GM18520 (cell line): Measurements from ENCODE around the gene GGACT.
"Not testable (repeated sequence)": the region's sequence is repeated elsewhere in the genome, so short reads cannot be mapped to it uniquely, and the experiment has no call there.

ENCODE experiments used
- ATAC-seq: cut with Tn5 transposase; IDR thresholded peaks from one replicate; pipeline ENCODE4 v1.9.1; 2021; ENCODE audit not compliant: unreplicated experiment

GGACT gene

GRCh38 chr13:100588331-100589177 is at the start of gene GGACT:
TSS of gene GGACT (minus strand) at chr13:100588789. CDS start at chr13:100532591, 56,198 bp downstream.
- peak; percentile 93 for ATAC-seq

DNA sequence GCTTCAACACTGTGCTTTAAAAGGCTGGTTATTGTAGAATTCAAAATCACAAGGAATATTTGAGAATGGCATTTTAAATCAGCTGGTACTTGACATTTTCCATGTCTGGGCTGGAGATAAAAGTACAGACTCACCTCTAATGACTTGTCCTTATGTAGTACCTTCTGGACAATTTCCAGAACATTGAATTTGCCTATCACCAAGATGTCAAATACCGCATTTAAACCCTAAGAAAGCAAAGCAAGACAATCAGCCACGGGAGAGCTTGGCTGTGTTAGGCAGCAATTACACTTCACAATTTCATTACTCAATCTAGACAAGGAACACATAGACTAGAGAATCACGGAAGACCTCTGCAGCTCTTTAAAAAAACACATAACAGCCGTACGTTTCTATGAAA is 49.2 kb upstream of the GGACT start:
- ATAC-seq, result no peak

DNA sequence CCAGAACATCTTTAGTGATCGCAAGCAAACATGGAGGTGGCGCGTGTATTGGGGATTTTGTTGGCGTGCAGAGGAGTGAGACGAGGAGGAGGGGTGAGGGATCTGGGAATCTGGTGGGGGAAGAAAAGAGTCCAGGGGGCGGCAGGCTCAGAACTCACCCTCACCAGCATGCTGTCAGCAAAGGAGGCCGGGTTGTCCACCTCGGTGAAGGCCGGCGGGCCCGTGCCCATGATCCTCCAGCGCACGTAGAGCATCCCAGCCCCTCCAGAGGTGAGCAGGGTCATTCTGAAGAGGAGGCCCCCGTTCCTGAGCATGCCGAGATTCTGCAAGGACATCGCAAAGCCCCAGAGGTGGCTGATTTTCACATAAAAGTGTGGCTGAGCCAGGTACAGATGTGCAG is 48.8 kb upstream of the GGACT start:
- no peak for ATAC-seq

DNA sequence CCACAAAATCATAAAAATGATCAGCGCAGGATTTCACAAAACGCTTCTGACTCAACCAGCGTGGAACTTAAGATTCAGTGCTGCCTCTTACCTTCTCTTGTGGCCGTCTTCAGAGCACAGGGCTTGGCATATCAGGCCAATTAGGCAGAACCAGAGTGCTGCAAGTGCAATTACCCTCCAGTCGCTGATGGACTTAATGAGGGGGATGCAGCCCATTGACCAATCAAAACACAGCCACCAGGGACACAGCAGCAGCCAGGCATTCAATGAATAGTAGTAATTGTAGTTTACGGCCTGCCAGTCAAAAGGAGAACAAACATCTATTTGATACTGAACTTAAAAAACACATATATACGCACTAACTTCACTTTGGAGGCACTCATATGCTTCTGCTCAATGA is 47.9 kb upstream of the GGACT start:
- no peak for ATAC-seq

- ATAC-seq, result no peak
Observed at GRCh38 chr13:100636004-100636403, 47.4 kb upstream of the GGACT start.

- no peak for ATAC-seq
Observed at GRCh38 chr13:100634696-100635095, 46.1 kb upstream of the GGACT start.

- ATAC-seq, result no peak
Observed at GRCh38 chr13:100633461-100633860, 44.9 kb upstream of the GGACT start.

GRCh38 chr13:100630555-100630954 is 42.0 kb upstream of the GGACT start:
- ATAC-seq, result no peak

GRCh38 chr13:100627120-100627519 is 38.5 kb upstream of the GGACT start:
- no peak for ATAC-seq

- ATAC-seq, result no peak
Observed at GRCh38 chr13:100625447-100625846, 36.9 kb upstream of the GGACT start.

DNA sequence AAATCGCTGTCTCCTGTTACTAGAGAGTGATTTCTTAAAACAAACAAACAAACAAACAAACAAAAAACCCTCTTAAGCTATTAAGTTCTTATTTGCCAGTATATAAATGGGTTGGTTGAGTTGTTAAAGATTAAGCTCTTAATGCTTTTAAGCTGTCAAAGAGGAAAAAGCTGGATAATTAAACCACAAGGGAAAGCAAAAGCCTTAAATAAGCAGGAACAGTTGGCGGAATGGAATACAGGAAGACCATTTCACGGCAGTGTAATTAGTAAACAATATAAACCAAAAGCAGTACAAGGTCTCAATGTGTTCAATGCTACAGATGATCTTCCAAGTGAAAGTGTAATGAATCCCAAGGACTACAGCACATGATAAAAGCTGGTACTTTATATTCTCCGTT is 32.2 kb upstream of the GGACT start:
- ATAC-seq, result no peak

DNA sequence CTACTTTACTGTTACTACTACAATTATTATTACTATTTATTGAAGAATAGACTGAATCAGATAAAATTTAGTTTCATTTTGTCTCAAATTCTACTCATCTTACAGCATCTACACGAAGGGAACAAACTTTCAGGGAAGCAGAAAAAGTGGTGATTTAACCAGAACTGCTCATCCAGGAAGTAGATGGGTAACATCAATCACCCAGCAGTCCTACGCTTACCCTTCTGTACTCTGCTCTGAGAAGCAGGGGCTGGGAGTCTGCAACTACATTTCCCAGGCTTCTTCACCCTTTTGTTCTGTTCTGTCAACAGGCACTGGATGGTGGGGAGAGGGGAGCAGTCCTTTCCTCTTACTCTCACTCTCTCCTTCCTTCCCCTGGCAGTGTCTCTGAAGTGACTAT is 31.4 kb upstream of the GGACT start:
- no peak for ATAC-seq

- ATAC-seq, result not testable (repeated sequence)
Observed at GRCh38 chr13:100618897-100619296, 30.3 kb upstream of the GGACT start.

DNA sequence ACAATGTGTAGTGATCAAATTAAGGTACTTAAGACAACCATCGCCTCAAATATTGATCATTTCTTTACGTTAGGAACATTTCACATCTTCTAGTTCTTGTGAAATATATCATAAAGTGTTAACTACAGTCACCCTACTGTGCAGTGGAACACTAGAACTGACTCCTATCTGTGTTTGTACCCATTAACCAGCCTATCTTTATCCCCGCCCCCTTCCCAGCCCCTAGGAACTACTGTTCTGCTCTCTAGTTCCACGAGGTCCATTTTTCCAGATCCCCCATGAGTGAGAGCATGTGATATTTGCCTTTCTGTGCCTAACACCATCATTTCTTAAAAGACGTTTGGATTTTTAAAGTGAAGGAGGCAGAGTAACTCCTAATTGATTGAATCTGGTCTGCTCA is 24.4 kb upstream of the GGACT start:
- no peak for ATAC-seq

DNA sequence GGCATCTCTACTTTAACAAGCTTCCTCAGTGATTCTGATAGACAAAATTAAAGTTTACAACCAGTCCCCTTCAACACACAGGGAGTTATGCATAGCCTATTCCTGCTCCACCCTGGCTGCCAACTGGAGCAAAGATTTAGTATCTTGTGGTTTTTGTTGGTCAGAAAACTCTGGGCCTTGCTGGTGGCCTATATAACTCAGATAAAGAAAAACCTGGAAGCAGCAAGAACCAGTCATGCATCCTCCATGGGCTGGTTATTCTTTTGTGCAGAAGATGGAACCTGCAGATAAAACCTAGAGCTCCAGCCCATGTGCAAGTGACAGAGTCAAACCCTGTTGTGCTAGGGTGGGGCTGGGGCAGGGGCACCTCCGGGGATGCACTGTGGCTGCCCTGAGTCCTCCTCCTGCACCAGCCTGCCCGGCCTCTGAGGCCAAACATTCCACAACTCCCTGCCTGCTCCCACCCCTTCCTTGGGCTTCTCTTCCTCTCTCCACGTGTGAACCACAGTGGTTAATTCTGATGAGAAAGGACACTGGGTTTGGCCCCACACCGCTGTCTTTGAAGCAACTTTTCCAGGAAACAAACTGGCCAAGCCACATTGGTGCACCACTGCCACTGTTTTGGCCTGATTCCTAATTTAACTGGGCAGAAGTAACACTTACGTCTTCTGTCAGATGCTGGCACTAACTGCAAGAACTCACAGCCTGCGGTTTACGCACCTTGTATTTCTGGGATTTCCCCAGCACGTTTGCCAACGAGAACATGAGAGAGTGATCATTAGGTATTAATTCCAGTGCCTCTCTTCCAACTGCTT is 23.3 kb upstream of the GGACT start:
- ATAC-seq, result peak; percentile 51

DNA sequence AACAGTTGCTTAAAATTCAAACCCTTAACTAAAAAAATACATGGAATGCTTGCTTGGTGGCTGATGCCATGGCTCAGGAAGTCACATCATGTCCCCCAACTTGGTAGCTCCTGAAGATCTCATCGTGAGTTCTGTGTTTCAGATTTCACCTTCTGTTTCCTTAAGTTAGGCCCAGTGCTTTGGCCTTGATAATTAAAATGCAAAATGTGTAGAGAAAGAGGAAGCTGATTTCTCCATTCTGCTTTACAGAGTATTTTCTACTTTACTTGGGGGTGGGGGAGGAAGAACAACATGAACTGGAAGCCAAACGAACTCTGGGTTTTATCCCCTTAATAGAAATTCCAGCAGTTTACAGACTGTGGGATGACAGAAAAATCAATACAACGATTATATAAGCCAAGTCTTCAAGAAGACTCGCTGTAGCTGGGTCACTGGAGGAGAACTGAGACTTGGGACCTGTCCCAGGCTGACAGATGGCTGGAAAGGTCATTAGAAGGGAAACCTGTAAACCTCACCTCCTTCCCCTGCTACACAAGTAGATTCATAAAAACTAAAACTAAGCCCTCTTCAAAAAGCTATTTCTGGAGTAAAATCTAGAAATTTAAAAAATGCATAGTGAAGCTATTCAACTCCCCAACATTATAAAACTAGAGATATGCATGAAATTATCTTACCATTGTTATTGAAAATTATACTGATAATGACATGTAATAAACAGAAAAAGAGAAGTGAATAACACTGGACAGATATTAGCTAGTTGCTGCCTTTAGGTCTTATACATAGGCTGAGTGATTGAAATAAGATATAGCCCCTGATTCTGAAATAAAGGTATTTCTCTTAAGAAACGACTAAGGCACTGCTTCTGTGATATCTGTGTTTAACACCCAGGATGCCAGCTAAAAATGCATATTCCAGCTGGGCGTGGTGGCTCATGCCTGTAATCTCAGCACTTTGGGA is 22.1 kb upstream of the GGACT start:
- ATAC-seq, result no peak

DNA sequence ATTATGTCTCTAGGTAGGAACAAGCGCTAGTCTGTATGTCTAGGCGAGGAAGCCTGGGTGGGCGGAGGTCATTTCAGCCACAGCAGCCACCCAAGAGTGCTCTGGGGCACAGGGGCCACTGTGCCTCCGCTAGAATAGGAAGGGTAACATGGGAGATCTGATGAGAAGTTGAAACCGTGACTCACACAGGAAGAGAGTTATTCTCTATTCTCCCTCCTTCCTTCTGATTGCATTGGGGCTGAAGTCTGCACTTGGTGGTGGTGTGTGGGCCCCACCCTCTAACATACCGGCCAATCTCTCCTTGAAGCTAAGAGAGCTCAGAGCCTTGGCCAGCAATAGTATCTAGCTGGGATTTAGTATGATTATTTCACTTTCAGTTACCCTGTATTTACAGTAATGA is 20.3 kb upstream of the GGACT start:
- ATAC-seq, result peak; percentile 83

DNA sequence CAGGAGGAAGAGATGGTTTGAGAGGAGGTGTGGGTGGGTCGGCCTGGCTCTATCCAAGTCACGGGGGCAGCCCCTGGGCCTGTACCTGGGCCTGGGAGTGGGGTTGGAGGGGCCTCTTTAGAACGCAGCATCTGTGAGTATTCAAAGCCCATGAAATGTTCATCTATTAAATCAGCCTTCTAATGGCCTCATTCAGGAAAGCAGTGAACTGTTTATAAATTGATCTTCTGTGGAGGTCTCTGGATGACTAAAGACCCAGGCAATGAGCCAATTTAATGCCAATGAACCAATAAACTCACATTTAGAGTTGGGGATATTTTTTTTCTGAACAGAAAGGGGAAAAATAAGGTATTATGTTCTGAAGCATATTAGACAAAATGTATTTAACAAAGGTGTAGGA is 19.9 kb upstream of the GGACT start:
- no peak for ATAC-seq

DNA sequence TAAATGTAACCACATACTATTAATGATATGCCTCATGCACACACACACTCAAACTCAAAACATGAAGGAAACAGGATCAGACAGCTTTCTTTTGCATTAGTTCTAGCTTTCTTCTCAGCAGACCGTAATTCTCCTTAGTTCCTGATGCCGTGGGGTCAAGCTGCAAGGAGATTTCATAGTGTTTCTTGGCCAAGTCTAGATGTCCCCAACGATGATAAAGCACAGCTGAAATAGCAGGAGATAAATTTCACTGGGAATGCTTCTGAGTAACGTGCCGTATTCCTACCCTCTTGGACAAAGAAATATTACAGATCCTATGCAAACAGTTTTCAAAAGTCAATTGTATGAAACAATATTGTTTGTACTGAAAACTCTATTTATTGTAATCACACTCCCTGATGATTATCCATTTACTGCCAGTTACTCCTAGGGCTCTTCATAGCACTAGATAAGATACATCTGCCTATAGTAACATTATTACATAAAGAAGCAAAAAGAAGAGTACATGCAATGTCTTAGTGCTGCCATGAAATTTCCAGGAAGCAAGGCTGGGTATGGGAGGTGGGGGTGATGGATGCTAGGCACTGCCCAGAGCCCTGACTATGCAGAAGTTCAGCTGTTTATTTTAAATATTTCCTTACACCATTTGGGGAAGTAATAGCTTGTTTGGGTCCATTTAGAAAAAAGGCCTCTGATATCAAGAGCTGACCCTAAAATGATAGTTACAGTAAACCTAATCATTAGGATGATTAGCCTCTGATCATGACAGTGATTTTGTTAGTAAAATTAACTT is 16.5 kb upstream of the GGACT start:
- no peak for ATAC-seq

- ATAC-seq, result no peak
Observed at GRCh38 chr13:100602493-100603111, 14.0 kb upstream of the GGACT start.
